ENCODE measurements around the gene NXPH3.

Gene NXPH3

GRCh38 chr17:49592263-49592662 is 16.6 kb downstream of the NXPH3 start:
- no peak for DNase-seq (ENCODE audit: low read depth in 2 of 2)

GRCh38 chr17:49595328-49595727 is 19.7 kb downstream of the NXPH3 start:
- no peak for DNase-seq (ENCODE audit: low read depth in 2 of 2)

DNA sequence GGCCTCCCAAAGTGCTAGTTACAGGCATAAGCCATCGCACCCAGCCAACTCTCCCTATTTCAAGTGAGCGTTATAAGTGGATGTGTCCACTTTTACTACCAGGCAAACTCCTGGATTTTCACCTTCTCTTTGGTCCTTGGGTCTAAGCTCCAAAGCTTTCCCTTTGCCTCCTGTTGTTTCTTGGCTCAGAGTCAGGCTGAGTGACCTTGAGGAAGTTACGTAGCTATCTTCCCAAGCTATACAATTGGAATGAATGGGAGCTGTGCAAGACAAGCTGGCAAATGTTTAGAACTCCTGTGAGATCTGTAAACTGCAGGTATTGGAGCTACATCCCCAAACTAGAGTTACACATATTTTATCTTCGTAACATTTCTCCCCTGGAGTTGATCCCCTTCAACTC is 20.3 kb downstream of the NXPH3 start:
- DNase-seq (ENCODE audit: low read depth in 2 of 2) = no peak

GRCh38 chr17:49596613-49597244 is 21.1 kb downstream of the NXPH3 start:
- no peak for DNase-seq (ENCODE audit: low read depth in 2 of 2)

DNA sequence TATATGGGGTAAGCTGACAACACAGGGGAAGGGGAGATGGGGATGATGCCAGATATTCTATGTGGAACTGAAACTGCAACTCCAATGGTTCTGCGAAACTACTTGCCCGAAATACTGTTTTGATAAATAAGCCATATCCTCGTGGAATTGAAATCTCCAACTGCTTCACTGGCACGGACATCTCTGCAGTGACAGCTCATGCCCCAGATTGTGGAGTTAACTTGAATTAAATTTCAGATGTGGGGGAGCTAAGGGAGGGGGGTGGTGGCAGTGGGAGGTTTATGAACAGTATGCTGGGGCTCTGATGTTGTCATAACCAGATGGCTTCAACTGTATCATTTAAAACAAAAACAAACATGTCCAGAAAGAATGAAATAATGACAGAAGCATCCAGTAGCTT is 21.8 kb downstream of the NXPH3 start:
- no peak for DNase-seq (ENCODE audit: low read depth in 2 of 2)

GRCh38 chr17:49597928-49598655 is 22.4 kb downstream of the NXPH3 start:
- no peak for DNase-seq (ENCODE audit: low read depth in 2 of 2)

GRCh38 chr17:49598918-49599317 is 23.2 kb downstream of the NXPH3 start:
- DNase-seq (ENCODE audit: low read depth in 2 of 2) = no peak

DNA sequence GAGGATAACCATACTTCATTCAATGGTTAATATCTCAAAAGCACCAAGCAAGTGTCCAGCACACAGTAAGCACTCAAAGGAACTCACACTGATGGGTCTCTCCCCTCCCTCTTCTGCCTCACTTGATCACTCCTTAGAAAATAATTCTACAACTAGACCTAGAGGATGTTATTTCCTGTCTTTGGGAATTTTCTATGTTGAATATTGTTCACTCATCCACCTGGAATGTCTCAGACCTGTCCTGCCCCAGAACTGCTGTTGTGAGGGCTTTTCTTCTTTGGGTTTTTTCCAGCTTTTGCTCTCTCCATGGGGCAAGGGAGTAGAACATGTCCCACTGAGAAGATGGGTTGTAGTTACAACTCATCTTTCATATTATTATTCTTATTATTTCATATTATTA is 25.3 kb downstream of the NXPH3 start:
- no peak for DNase-seq (ENCODE audit: low read depth in 2 of 2)

- no peak for DNase-seq (ENCODE audit: low read depth in 2 of 2)
Observed at GRCh38 chr17:49602783-49603182, 27.1 kb downstream of the NXPH3 start.

GRCh38 chr17:49603238-49603637 is 27.6 kb downstream of the NXPH3 start:
- no peak for DNase-seq (ENCODE audit: low read depth in 2 of 2)

DNA sequence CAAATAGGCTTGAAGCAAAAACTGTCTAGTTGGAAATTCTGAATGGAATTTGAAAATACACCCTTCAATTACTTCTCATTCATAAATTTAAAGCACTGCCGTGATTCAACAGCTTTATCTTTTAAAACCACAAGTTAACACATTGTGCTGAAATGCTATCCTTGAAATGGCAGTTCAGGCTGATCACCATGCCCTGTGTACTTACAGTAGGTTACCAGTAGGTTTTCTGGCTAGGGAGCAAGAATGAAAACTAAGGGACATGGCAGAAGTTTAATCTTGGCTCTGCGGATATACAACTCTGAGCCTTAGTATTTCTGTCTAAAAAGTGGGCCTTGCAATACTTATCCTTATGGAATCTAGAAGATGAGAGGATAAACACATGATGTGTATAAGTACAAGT is 28.0 kb downstream of the NXPH3 start:
- DNase-seq (ENCODE audit: low read depth in 2 of 2) = no peak

GRCh38 chr17:49604314-49604869 is 28.7 kb downstream of the NXPH3 start:
- DNase-seq (ENCODE audit: low read depth in 2 of 2) = no peak

- DNase-seq (ENCODE audit: low read depth in 2 of 2) = no peak
Observed at GRCh38 chr17:49610883-49611584, 35.4 kb downstream of the NXPH3 start.

DNA sequence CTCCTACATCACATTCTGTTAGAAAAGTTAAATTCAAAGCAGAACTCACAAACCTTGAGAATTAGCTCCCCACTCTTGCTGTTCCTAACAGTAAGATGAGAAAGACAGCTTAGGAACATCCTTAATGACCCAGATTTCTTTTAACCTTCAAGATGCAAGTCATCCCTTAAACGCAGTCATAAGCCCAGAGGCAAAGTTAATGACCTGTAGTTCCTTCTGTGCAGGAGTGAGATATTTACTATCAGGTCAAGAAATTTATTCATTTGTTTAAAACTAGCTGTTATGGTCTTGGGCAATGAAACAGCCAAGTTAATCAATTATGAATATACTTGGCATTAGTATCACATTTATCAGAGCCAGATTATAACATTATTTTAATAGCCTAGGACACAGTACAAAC is 37.1 kb downstream of the NXPH3 start:
- DNase-seq (ENCODE audit: low read depth in 2 of 2) = no peak

DNA sequence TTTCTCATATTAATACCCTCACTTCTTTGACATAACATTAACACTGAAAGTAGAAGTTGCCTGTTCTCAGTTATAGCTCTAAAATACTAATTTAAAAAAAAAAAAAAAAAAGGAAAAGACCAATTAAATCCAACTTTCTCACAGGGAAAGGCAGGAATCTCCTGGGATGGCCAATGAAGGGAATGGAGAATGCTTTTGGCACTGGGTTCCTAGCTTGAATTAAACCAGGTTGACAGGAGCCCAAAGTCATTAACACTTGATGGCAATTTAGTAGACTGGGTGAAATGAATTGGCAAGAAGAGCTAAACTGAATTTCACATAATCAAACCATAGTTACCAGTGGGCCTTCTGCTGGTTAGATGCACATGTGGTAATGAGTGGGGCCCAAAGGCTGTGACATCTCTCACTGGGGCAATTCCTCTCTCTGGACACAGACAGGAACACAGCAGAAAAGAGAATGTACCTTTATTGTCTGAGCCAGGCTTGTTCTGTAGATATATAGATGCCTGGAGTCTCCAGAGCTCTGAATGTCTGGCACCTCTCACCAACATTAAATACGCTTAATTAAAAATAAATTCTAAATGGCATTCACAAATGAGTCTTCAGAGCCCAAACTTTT is 37.6 kb downstream of the NXPH3 start:
- DNase-seq (ENCODE audit: low read depth in 2 of 2) = no peak

DNA sequence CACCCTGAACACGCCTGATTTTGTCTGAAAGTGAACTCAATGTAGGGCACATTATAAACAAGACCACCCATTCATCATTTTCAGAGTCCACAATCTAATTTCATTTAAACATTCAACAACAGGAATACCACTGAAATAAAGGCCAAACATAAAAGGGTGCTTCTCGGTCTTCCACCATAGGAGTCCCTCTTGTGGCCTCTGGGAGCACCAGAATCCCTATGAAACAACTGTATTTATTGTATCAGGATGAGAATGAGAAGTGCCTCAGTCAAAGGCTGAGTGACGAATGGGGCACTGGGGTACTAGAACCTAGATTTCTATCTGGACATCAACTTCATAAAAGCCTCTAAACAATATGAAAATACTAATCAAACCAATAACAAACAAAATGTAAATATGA is 40.4 kb downstream of the NXPH3 start:
- no peak for DNase-seq (ENCODE audit: low read depth in 2 of 2)

GRCh38 chr17:49616601-49617131 is 41.0 kb downstream of the NXPH3 start:
- DNase-seq (ENCODE audit: low read depth in 2 of 2) = peak; percentile 39 to 42

GRCh38 chr17:49618028-49618611 is 42.4 kb downstream of the NXPH3 start:
- DNase-seq (ENCODE audit: low read depth in 2 of 2) = no peak

DNA sequence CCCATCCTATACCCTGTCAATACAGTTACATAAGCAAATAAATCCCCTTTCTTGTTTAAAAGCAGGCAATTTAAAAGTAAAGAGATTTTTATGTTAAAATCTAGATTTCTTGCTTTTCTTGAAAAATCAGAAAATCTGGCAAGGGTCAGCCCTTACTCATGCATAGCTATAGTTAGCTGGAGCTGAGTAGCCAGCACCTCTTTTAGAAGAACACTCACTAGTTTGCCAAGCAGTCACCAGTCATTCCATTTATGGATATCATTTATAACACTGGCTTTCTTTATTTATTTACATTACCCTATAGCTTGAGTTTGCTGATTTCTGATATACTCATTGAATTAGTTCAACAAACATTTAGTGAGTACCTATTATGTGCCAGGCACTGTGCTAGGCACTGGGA is 45.7 kb downstream of the NXPH3 start:
- DNase-seq (ENCODE audit: low read depth in 2 of 2) = no peak

- no peak for DNase-seq (ENCODE audit: low read depth in 2 of 2)
Observed at GRCh38 chr17:49621946-49622529, 46.4 kb downstream of the NXPH3 start.

DNA sequence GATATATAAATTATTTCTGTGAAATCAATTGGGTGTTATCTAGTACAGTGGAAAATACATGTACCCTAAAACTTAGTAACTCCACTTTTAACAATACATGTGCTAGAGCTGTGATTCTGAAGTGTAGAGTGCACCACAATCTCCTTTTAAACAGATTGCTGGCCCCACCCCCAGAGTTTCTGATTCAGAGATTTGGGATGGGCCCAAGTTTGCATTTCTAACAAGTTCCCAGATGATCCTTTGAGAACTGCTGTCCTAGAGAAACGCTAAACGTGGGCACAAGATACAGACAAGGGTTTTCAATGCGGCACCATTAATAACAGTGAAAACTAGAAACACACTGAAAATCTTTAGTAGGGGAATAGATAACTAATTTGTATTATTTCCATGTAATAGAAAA is 49.2 kb downstream of the NXPH3 start:
- no peak for DNase-seq (ENCODE audit: low read depth in 2 of 2)

All from fibroblast of skin of left quadriceps (primary cell).